PC-3 (cell line): Measurements from ENCODE around the gene RNASEH1. TPM values are rescaled to one million over a fixed set of nuclear protein-coding genes. Genes with fewer than 3 reads are reported as not detected.
A peak's percentile ranks its signal among the peaks of the same experiment; 100 is the strongest.

Experiments used
- ATAC-seq: fragments of 200-7000 bp; cut with Tn5 transposase; 2 replicates; pipeline ENCODE4 v1.9.1; 2020; ENCODE audit warnings: mild to moderate bottlenecking, moderate library complexity
- BruUV-seq: library from RNA; stranded (reverse); fragments of 400-500 nt; replicated peaks from 2 replicates; lab custom pipeline; 2021; lab: Mats Ljungman, UMichigan
- CTCF ChIA-PET: fragments of 300-600 bp; sonication (Branson Sonifier 250); formaldehyde crosslinking; loops from one replicate; lab custom pipeline; 2022; ENCODE audit warnings: antibody characterized with exemption; lab: Charles Lee
- POLR2A ChIA-PET: fragments of 300-600 bp; sonication (Branson Sonifier 250); formaldehyde crosslinking; loops from one replicate; lab custom pipeline; 2022; ENCODE audit warnings: antibody characterized with exemption; ENCODE audit not compliant: unreplicated experiment; lab: Charles Lee
- DNase-seq: peaks from one replicate; pipeline ENCODE4 v3.0.0-alpha.2; 2015
- H2AFZ ChIP-seq: fragments of 300-600 bp; sonication (generic); 2 replicates; pipeline ENCODE4 v1.6.0; 2016; ENCODE audit warnings: antibody characterized with exemption, low read length
- H3F3A ChIP-seq: fragments of 300-600 bp; sonication (generic); one replicate; pipeline ENCODE4 v1.6.0; 2017; ENCODE audit warnings: antibody characterized with exemption, low read length, control low read depth, mild to moderate bottlenecking; ENCODE audit not compliant: unreplicated experiment
- H3K27ac ChIP-seq: fragments of 300-600 bp; sonication (generic); 2 replicates; pipeline ENCODE4 v1.5.1; 2016; ENCODE audit warnings: mild to moderate bottlenecking, low read length
- H3K27me3 ChIP-seq: fragments of 300-600 bp; sonication (generic); 2 replicates; pipeline ENCODE4 v1.6.1; 2016; ENCODE audit warnings: low read length, mixed read lengths
- H3K36me3 ChIP-seq: fragments of 300-600 bp; sonication (generic); 2 replicates; pipeline ENCODE4 v1.6.1; 2016; ENCODE audit warnings: low read depth, mixed run types, low read length, mixed read lengths
- H3K4me1 ChIP-seq: fragments of 300-600 bp; sonication (generic); 2 replicates; pipeline ENCODE4 v1.5.1; 2016; ENCODE audit warnings: low read length; ENCODE audit not compliant: insufficient read depth
- H3K4me2 ChIP-seq: fragments of 300-600 bp; sonication (generic); 2 replicates; pipeline ENCODE4 v1.6.0; 2016; ENCODE audit warnings: low read length
- H3K4me3 ChIP-seq: fragments of 300-600 bp; sonication (generic); 2 replicates; pipeline ENCODE4 v1.5.1; 2016; ENCODE audit warnings: mild to moderate bottlenecking, low read length, mixed read lengths
- H3K79me2 ChIP-seq: fragments of 300-600 bp; sonication (generic); 2 replicates; pipeline ENCODE4 v1.6.1; 2017; ENCODE audit warnings: low read length, mixed read lengths
- H3K9ac ChIP-seq: fragments of 300-600 bp; sonication (generic); 2 replicates; pipeline ENCODE4 v1.6.0; 2016; ENCODE audit warnings: mild to moderate bottlenecking, low read length
- H3K9me2 ChIP-seq: fragments of 300-600 bp; sonication (generic); replicated peaks from 2 replicates; pipeline ENCODE4 v1.6.1; 2016; ENCODE audit warnings: mixed run types, low read length, mixed read lengths
- H3K9me3 ChIP-seq: fragments of 300-600 bp; sonication (generic); 2 replicates; pipeline ENCODE4 v1.6.1; 2016; ENCODE audit warnings: low read length, mixed read lengths
- H4K20me1 ChIP-seq: fragments of 300-600 bp; sonication (generic); 2 replicates; pipeline ENCODE4 v1.6.1; 2016; ENCODE audit warnings: low read length, mixed read lengths
- CTCF ChIP-seq: fragments of 300-600 bp; sonication (generic); conservative IDR thresholded peaks from 2 replicates; pipeline ENCODE4 v1.5.1; 2017; ENCODE audit warnings: antibody characterized with exemption, low read depth, mild to moderate bottlenecking, low read length
- EZH2 ChIP-seq: fragments of 300-600 bp; sonication (generic); IDR thresholded peaks from one replicate; pipeline ENCODE4 v1.6.1; 2017; ENCODE audit warnings: antibody characterized with exemption, mild to moderate bottlenecking, low read length; ENCODE audit not compliant: unreplicated experiment
- EZH2phosphoT487 ChIP-seq: fragments of 300-600 bp; sonication (generic); IDR thresholded peaks from 2 replicates; pipeline ENCODE4 v1.6.1; 2018; ENCODE audit warnings: mild to moderate bottlenecking, antibody characterized with exemption, low read length, borderline replicate concordance
- intact Hi-C: fragments of 100-400 bp; cut with micrococcal nuclease; formaldehyde crosslinking; loops from 2 replicates; pipeline ENCODE4 v1.9.0; 2023
- total RNA-seq: library from RNA; depleted of rRNA; stranded (reverse); fragments of >200 nt; gene quantifications from 2 replicates; pipeline ENCODE4 v1.2.3, GENCODE V29; 2014

RNASEH1 gene
- total RNA-seq, 1 experiment from 2014 or later: 51.1 TPM

- Histone ChIP-seq H3K4me1 (no peaks in the 10 kb centered on the region), H3F3A (no peaks in the 10 kb centered on the region), H3K36me3 (no peaks in the 10 kb centered on the region), H3K27ac (no peak overlapping the region), H3K9me3 (no peaks in the 10 kb centered on the region), H3K4me2 (no peak overlapping the region), H3K9ac (no peak overlapping the region), H3K9me2 (no peaks in the 10 kb centered on the region), H3K27me3 (no peaks in the 10 kb centered on the region), H3K79me2 (no peaks in the 10 kb centered on the region), H2AFZ (no peak overlapping the region), H4K20me1 (no peaks in the 10 kb centered on the region), H3K4me3 (no peak overlapping the region)
- TF ChIP-seq EZH2phosphoT487: no peak
- TF ChIP-seq CTCF: no peak
- no peak for TF ChIP-seq EZH2
- ATAC-seq (no peak), DNase-seq (no peak)
- CTCF ChIA-PET: no interaction called here
- intact Hi-C loops: no loop called here
- BruUV-seq: no TSS peak
- POLR2A ChIA-PET: no interaction called here
These were observed 7.0 kb upstream of the RNASEH1 start for GRCh38 chr2:3565117-3565516.

- Histone ChIP-seq H3F3A (no peaks in the 10 kb centered on the region), H2AFZ (no peak overlapping the region), H3K9ac (no peak overlapping the region), H3K9me2 (no peaks in the 10 kb centered on the region), H3K36me3 (no peaks in the 10 kb centered on the region), H3K4me3 (no peak overlapping the region), H3K9me3 (no peaks in the 10 kb centered on the region), H3K4me2 (no peak overlapping the region), H4K20me1 (no peaks in the 10 kb centered on the region), H3K79me2 (peaks cover 10% of the 10 kb centered on the region), H3K27ac (no peak overlapping the region), H3K4me1 (peaks cover 9% of the 10 kb centered on the region), H3K27me3 (no peaks in the 10 kb centered on the region)
- no peak for TF ChIP-seq EZH2phosphoT487
- no peak for TF ChIP-seq EZH2
- no peak for TF ChIP-seq CTCF
- BruUV-seq: no TSS peak
- ChIA-PET POLR2A (no interaction called here), CTCF (no interaction called here)
- intact Hi-C loops: no loop called here
- ATAC-seq: no peak
- DNase-seq: no peak
These were observed 5.4 kb upstream of the RNASEH1 start for GRCh38 chr2:3563521-3563976.

- Histone ChIP-seq H3K4me2 (peak overlapping the region; percentile 87), H3K9me3 (no peaks in the 10 kb centered on the region), H3K4me1 (peaks cover 17% of the 10 kb centered on the region), H3K27ac (peak overlapping the region; percentile 63), H3K9ac (peak overlapping the region; percentile 98), H4K20me1 (no peaks in the 10 kb centered on the region), H3K27me3 (no peaks in the 10 kb centered on the region), H3K79me2 (peaks cover 58% of the 10 kb centered on the region), H2AFZ (peak overlapping the region; percentile 51), H3K4me3 (peak overlapping the region; percentile 73), H3K9me2 (no peaks in the 10 kb centered on the region), H3F3A (no peaks in the 10 kb centered on the region), H3K36me3 (peaks cover 31% of the 10 kb centered on the region)
- no TSS peak for BruUV-seq
- DNase-seq (no peak), ATAC-seq (peak; percentile 4)
- intact Hi-C loops: loop anchor here (1.0 kb wide), 2 partner anchors 18 to 180 kb away; partner anchors contain the start of genes EIPR1 and RPS7
- ChIA-PET POLR2A (interaction anchor here (0.6 to 0.8 kb wide), 2 partner anchors 13 to 34 kb away, joined by 3 to 14 read pairs; no protein-coding TSS in a partner anchor), CTCF (no interaction called here)
- TF ChIP-seq EZH2phosphoT487 (no peak), EZH2 (no peak), CTCF (no peak)
These were observed 411 bp downstream of the RNASEH1 start for GRCh38 chr2:3557639-3558204.
